ENCODE results near the gene NCS1.

NCS1 gene

GRCh38 chr9:130147910-130148309 lies 24.3 kb upstream of the NCS1 start:
- DNase-seq (ENCODE audit: low read depth), result no peak

GRCh38 chr9:130149031-130149430 lies 23.2 kb upstream of the NCS1 start:
- no peak for DNase-seq (ENCODE audit: low read depth)

GRCh38 chr9:130149654-130150286 lies 22.4 kb upstream of the NCS1 start:
- no peak for DNase-seq (ENCODE audit: low read depth)

- no peak for DNase-seq (ENCODE audit: low read depth)
Measured at GRCh38 chr9:130150779-130151382, 21.3 kb upstream of the NCS1 start.

GRCh38 chr9:130154816-130155215 lies 17.4 kb upstream of the NCS1 start:
- DNase-seq (ENCODE audit: low read depth), result no peak

GRCh38 chr9:130155647-130156046 lies 16.6 kb upstream of the NCS1 start:
- DNase-seq (ENCODE audit: low read depth), result no peak

- no peak for DNase-seq (ENCODE audit: low read depth)
Measured at GRCh38 chr9:130156672-130157071, 15.5 kb upstream of the NCS1 start.

GRCh38 chr9:130157079-130157478 lies 15.1 kb upstream of the NCS1 start:
- no peak for DNase-seq (ENCODE audit: low read depth)

- no peak for DNase-seq (ENCODE audit: low read depth)
Measured at GRCh38 chr9:130158001-130158400, 14.2 kb upstream of the NCS1 start.

GRCh38 chr9:130159057-130159456 lies 13.1 kb upstream of the NCS1 start:
- no peak for DNase-seq (ENCODE audit: low read depth)

GRCh38 chr9:130159915-130160670 lies 12.1 kb upstream of the NCS1 start:
- DNase-seq (ENCODE audit: low read depth), result no peak

GRCh38 chr9:130160862-130161470 lies 11.2 kb upstream of the NCS1 start:
- DNase-seq (ENCODE audit: low read depth), result no peak

- no peak for DNase-seq (ENCODE audit: low read depth)
Measured at GRCh38 chr9:130165579-130165978, 6.6 kb upstream of the NCS1 start.

- DNase-seq (ENCODE audit: low read depth), result no peak
Measured at GRCh38 chr9:130166399-130166798, 5.8 kb upstream of the NCS1 start.

- no peak for DNase-seq (ENCODE audit: low read depth)
Measured at GRCh38 chr9:130167927-130168326, 4.3 kb upstream of the NCS1 start.

- DNase-seq (ENCODE audit: low read depth), result no peak
Measured at GRCh38 chr9:130171226-130172148, 717 bp upstream of the NCS1 start.

- DNase-seq (ENCODE audit: low read depth), result no peak
Measured at GRCh38 chr9:130172858-130173665, 858 bp downstream of the NCS1 start.

GRCh38 chr9:130173666-130173983 lies 1.4 kb downstream of the NCS1 start:
- no peak for DNase-seq (ENCODE audit: low read depth)

- DNase-seq (ENCODE audit: low read depth), result no peak
Measured at GRCh38 chr9:130174025-130174424, 1.8 kb downstream of the NCS1 start.

GRCh38 chr9:130174920-130175321 lies 2.7 kb downstream of the NCS1 start:
- DNase-seq (ENCODE audit: low read depth), result no peak

- no peak for DNase-seq (ENCODE audit: low read depth)
Measured at GRCh38 chr9:130175355-130175754, 3.2 kb downstream of the NCS1 start.
